Liver (tissue), 3 donors: Measurements from ENCODE around the gene ANKRD42.

Source experiments
- FOXA2 ChIP-seq: IDR thresholded peaks from 2 replicates; pipeline ENCODE4 v1.6.1; 2016; ENCODE audit warnings: antibody characterized with exemption
- GABPA ChIP-seq, 2 donors: IDR thresholded peaks in 1 of 2; conservative IDR thresholded peaks in 1 of 2; 2 replicates each; pipeline ENCODE4 v1.6.1; 2016; ENCODE audit warnings: antibody characterized with exemption in 2 of 2, mild to moderate bottlenecking in 1 of 2, moderate library complexity in 1 of 2
- RAD21 ChIP-seq, 2 donors: IDR thresholded peaks; 2 replicates each; pipeline ENCODE4 v1.6.1; 2016; ENCODE audit warnings: antibody characterized with exemption in 2 of 2, mild to moderate bottlenecking in 2 of 2
- SP1 ChIP-seq: IDR thresholded peaks from 2 replicates; pipeline ENCODE4 v1.6.1; 2018; ENCODE audit warnings: antibody characterized with exemption, mild to moderate bottlenecking
- TAF1 ChIP-seq: conservative IDR thresholded peaks from 2 replicates; pipeline ENCODE4 v1.6.1; 2016; ENCODE audit warnings: antibody characterized with exemption, mild to moderate bottlenecking
- YY1 ChIP-seq: IDR thresholded peaks from 2 replicates; pipeline ENCODE4 v1.6.1; 2016; ENCODE audit warnings: antibody characterized with exemption, mild to moderate bottlenecking
- TF ChIP-seq, protein P1 (sequence below): fragments of 150-350 bp; IDR thresholded peaks from 2 replicates; pipeline ENCODE4 v1.5.1; 2017; ENCODE audit warnings: improper control_type of control experiment, low read depth, low read length; ENCODE audit not compliant: missing input control
- TF ChIP-seq, protein P2 (sequence below): IDR thresholded peaks from 2 replicates; pipeline ENCODE4 v1.6.1; 2016; ENCODE audit warnings: antibody characterized with exemption
- TF ChIP-seq, protein P3 (sequence below): IDR thresholded peaks from 2 replicates; pipeline ENCODE4 v1.6.1; 2016; ENCODE audit warnings: antibody characterized with exemption
- donor health status: healthy.
- donor health status: healthy.

DNA sequence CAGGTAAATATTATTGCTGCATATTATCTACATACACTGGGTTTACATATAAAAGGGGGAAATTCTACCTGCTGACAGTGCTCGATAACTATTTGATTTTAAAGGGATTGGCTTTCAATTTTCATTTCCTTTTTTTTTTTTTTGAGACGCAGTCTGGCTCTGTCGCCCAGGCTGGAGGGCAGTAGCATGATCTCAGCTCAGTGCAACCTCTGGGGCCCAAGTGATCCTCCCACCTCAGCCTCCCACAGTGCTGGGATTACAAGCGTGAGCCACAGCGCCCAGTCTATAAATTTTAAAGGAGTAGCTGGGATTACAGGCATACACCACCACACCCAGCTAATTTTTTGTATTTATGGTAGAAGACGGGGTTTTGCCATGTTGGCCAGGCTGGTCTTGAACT lies 39.7 kb upstream of the ANKRD42 start:
- TF ChIP-seq FOXA2 (no peak), RAD21 (IDR thresholded peaks at IDR 0.05) (no peak), SP1 (no peak), GABPA (IDR thresholded peaks at IDR 0.05 in 1 of 2, conservative IDR thresholded peaks at IDR 0.05 in 1 of 2) (no peak), YY1 (no peak), TAF1 (no peak)
- TF ChIP-seq, protein P1, sequence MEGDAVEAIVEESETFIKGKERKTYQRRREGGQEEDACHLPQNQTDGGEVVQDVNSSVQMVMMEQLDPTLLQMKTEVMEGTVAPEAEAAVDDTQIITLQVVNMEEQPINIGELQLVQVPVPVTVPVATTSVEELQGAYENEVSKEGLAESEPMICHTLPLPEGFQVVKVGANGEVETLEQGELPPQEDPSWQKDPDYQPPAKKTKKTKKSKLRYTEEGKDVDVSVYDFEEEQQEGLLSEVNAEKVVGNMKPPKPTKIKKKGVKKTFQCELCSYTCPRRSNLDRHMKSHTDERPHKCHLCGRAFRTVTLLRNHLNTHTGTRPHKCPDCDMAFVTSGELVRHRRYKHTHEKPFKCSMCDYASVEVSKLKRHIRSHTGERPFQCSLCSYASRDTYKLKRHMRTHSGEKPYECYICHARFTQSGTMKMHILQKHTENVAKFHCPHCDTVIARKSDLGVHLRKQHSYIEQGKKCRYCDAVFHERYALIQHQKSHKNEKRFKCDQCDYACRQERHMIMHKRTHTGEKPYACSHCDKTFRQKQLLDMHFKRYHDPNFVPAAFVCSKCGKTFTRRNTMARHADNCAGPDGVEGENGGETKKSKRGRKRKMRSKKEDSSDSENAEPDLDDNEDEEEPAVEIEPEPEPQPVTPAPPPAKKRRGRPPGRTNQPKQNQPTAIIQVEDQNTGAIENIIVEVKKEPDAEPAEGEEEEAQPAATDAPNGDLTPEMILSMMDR, result no peak
- TF ChIP-seq, protein P2, sequence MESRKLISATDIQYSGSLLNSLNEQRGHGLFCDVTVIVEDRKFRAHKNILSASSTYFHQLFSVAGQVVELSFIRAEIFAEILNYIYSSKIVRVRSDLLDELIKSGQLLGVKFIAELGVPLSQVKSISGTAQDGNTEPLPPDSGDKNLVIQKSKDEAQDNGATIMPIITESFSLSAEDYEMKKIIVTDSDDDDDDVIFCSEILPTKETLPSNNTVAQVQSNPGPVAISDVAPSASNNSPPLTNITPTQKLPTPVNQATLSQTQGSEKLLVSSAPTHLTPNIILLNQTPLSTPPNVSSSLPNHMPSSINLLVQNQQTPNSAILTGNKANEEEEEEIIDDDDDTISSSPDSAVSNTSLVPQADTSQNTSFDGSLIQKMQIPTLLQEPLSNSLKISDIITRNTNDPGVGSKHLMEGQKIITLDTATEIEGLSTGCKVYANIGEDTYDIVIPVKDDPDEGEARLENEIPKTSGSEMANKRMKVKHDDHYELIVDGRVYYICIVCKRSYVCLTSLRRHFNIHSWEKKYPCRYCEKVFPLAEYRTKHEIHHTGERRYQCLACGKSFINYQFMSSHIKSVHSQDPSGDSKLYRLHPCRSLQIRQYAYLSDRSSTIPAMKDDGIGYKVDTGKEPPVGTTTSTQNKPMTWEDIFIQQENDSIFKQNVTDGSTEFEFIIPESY, result no peak
- TF ChIP-seq, protein P3, sequence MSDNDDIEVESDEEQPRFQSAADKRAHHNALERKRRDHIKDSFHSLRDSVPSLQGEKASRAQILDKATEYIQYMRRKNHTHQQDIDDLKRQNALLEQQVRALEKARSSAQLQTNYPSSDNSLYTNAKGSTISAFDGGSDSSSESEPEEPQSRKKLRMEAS, result no peak
